H1 (cell line): ENCODE results near the gene RIN3. TPM values are rescaled to one million over a fixed set of nuclear protein-coding genes. Genes with fewer than 3 reads are reported as not detected.

ENCODE experiments used
- CTCF ChIA-PET: fragments of 300-600 bp; sonication (Branson Sonifier 250); formaldehyde crosslinking; loops from one replicate; lab custom pipeline; 2021; ENCODE audit not compliant: partially characterized antibody; lab: Charles Lee
- POLR2A ChIA-PET: fragments of 300-600 bp; sonication (Branson Sonifier 250); formaldehyde crosslinking; loops from one replicate; lab custom pipeline; 2021; ENCODE audit warnings: inconsistent platforms; ENCODE audit not compliant: partially characterized antibody; lab: Charles Lee
- DNase-seq, 2 experiments: peaks; one replicate each; pipeline versions ENCODE4 v3.0.0 to v3.0.0-alpha.2; 2010 to 2022; ENCODE audit warnings: low spot score in 2 of 2, low read depth in 1 of 2, mixed read lengths in 1 of 2
- FAIRE-seq: peaks from 2 replicates; lab custom pipeline; 2011; peaks lifted over from hg19 to GRCh38; lab: Jason Lieb, UNC
- H2AFZ ChIP-seq: 2 replicates; pipeline ENCODE4 v1.8.1; 2012; ENCODE audit warnings: low read length, inconsistent platforms
- H2AK5ac ChIP-seq: 2 replicates; pipeline ENCODE4 v1.6.1; 2013; ENCODE audit warnings: low read depth, low read length
- H2BK120ac ChIP-seq: replicated peaks from 2 replicates; pipeline ENCODE3; 2013; ENCODE audit warnings: low read depth, low read length, inconsistent platforms
- H2BK12ac ChIP-seq: 2 replicates; pipeline ENCODE4 v1.6.1; 2013; ENCODE audit warnings: low read depth, low read length
- H2BK15ac ChIP-seq: 2 replicates; pipeline ENCODE4 v1.6.1; 2013; ENCODE audit warnings: low read length
- H2BK20ac ChIP-seq: 2 replicates; pipeline ENCODE4 v1.6.1; 2013; ENCODE audit warnings: low read length
- H2BK5ac ChIP-seq: 2 replicates; pipeline ENCODE4 v1.6.1; 2013; ENCODE audit warnings: low read depth, low read length
- H3K14ac ChIP-seq: 2 replicates; pipeline ENCODE4 v1.6.1; 2013; ENCODE audit warnings: inconsistent platforms; ENCODE audit not compliant: insufficient read length
- H3K18ac ChIP-seq: 2 replicates; pipeline ENCODE4 v1.6.1; 2013; ENCODE audit warnings: low read length; ENCODE audit errors: extremely low read depth
- H3K23ac ChIP-seq: 2 replicates; pipeline ENCODE4 v1.6.1; 2013; ENCODE audit warnings: inconsistent platforms; ENCODE audit not compliant: insufficient read length
- H3K23me2 ChIP-seq: 2 replicates; pipeline ENCODE4 v1.6.1; 2013; ENCODE audit warnings: low read depth, low read length
- H3K27ac ChIP-seq: 2 replicates; pipeline ENCODE4 v1.6.1; 2011; ENCODE audit warnings: low read depth, low read length, inconsistent platforms
- H3K27me3 ChIP-seq, 4 experiments: replicated peaks in 1 of 4; 1 replicate in 1 of 4; 2 replicates in 3 of 4; pipeline versions ENCODE4 v1.6.1 to v1.8.1; 2011 to 2013; ENCODE audit warnings: low read length in 3 of 4, mild to moderate bottlenecking in 3 of 4, inconsistent platforms in 2 of 4, mixed read lengths in 2 of 4, moderate library complexity in 1 of 4; ENCODE audit not compliant: control insufficient read depth in 3 of 4, insufficient read depth in 3 of 4; ENCODE audit errors: extremely low read depth in 1 of 4
- H3K36me3 ChIP-seq, 4 experiments: 2 replicates each; pipeline versions ENCODE4 v1.6.1 to v1.8.1; 2011 to 2013; ENCODE audit warnings: mild to moderate bottlenecking in 4 of 4, low read length in 3 of 4, moderate library complexity in 2 of 4, control low read depth in 1 of 4, inconsistent platforms in 1 of 4; ENCODE audit not compliant: insufficient read depth in 4 of 4, control insufficient read depth in 2 of 4
- H3K4ac ChIP-seq: replicated peaks from 2 replicates; pipeline ENCODE3; 2013; ENCODE audit warnings: low read length, low read depth, mixed read lengths, inconsistent platforms; ENCODE audit not compliant: insufficient read length
- H3K4me1 ChIP-seq, 4 experiments: replicated peaks in 1 of 4; 1 replicate in 1 of 4; 2 replicates in 3 of 4; pipeline versions ENCODE4 v1.6.1 to v1.8.1; 2011 to 2013; ENCODE audit warnings: low read length in 3 of 4, inconsistent platforms in 2 of 4, mixed read lengths in 1 of 4; ENCODE audit not compliant: insufficient read depth in 4 of 4, control insufficient read depth in 3 of 4
- H3K4me2 ChIP-seq, 2 experiments: 2 replicates each; pipeline versions ENCODE4 v1.6.1 to v1.8.1; 2011 to 2013; ENCODE audit warnings: low read depth in 2 of 2, low read length in 2 of 2, control low read depth in 1 of 2, inconsistent platforms in 1 of 2, mild to moderate bottlenecking in 1 of 2; ENCODE audit not compliant: insufficient read depth in 1 of 2
- H3K4me3 ChIP-seq, 4 experiments: fragments of 200-600, 300-600 bp in 1 of 4; sonication (generic), shearing (Covaris generic), sonication (Bioruptor Twin) in 1 of 4; 2 replicates each; pipeline versions ENCODE4 v1.5.1 to v1.8.1; 2011 to 2016; ENCODE audit warnings: low read length in 4 of 4, low read depth in 3 of 4, control low read depth in 2 of 4, inconsistent platforms in 2 of 4, mild to moderate bottlenecking in 2 of 4, mixed read lengths in 1 of 4, moderate library complexity in 1 of 4; ENCODE audit not compliant: insufficient read depth in 2 of 4; ENCODE audit errors: extremely low read depth in 1 of 4
- H3K56ac ChIP-seq: replicated peaks from 2 replicates; pipeline ENCODE3; 2013; ENCODE audit warnings: low read depth, mild to moderate bottlenecking, mixed read lengths, low read length, inconsistent platforms; ENCODE audit not compliant: insufficient read length
- H3K79me1 ChIP-seq: 2 replicates; pipeline ENCODE4 v1.6.1; 2013; ENCODE audit warnings: low read depth, low read length, control low read depth
- H3K79me2 ChIP-seq, 2 experiments: 2 replicates each; pipeline versions ENCODE4 v1.6.1 to v1.8.1; 2012 to 2013; ENCODE audit warnings: low read length in 2 of 2, mild to moderate bottlenecking in 2 of 2, inconsistent platforms in 1 of 2; ENCODE audit not compliant: insufficient read depth in 2 of 2, control insufficient read depth in 1 of 2
- H3K9ac ChIP-seq, 4 experiments: replicated peaks in 1 of 4; 1 replicate in 1 of 4; 2 replicates in 3 of 4; pipeline versions ENCODE4 v1.6.1 to v1.8.1; 2011 to 2013; ENCODE audit warnings: low read depth in 3 of 4, low read length in 3 of 4, control low read depth in 2 of 4, mild to moderate bottlenecking in 2 of 4, moderate library complexity in 2 of 4, inconsistent platforms in 1 of 4; ENCODE audit errors: extremely low read depth in 1 of 4
- H3K9me3 ChIP-seq, 2 experiments: 2 replicates each; pipeline versions ENCODE4 v1.6.1 to v1.8.1; 2012 to 2013; ENCODE audit warnings: mild to moderate bottlenecking in 2 of 2, moderate library complexity in 2 of 2, control low read depth in 1 of 2, inconsistent platforms in 1 of 2, low read depth in 1 of 2, low read length in 1 of 2, mixed read lengths in 1 of 2; ENCODE audit not compliant: insufficient read depth in 2 of 2
- H4K20me1 ChIP-seq, 2 experiments: replicated peaks in 1 of 2; 2 replicates each; pipeline versions ENCODE3 to v1.8.1; 2011 to 2013; ENCODE audit warnings: inconsistent platforms in 2 of 2, low read length in 2 of 2, mild to moderate bottlenecking in 1 of 2; ENCODE audit not compliant: insufficient read depth in 2 of 2, control insufficient read depth in 1 of 2
- H4K5ac ChIP-seq: 2 replicates; pipeline ENCODE4 v1.6.1; 2013; ENCODE audit warnings: low read length, low read depth, mixed read lengths, inconsistent platforms; ENCODE audit not compliant: insufficient read length
- H4K8ac ChIP-seq: 2 replicates; pipeline ENCODE4 v1.8.0; 2013; ENCODE audit warnings: mild to moderate bottlenecking, moderate library complexity, low read length, inconsistent platforms; ENCODE audit not compliant: insufficient read depth; ENCODE audit errors: extremely low read depth
- H4K91ac ChIP-seq: replicated peaks from 2 replicates; pipeline ENCODE3; 2013; ENCODE audit warnings: low read length, mixed read lengths, inconsistent platforms; ENCODE audit not compliant: insufficient read length
- ASH2L ChIP-seq: fragments of 200-600, 300-600 bp; sonication (generic); IDR thresholded peaks from one replicate; pipeline ENCODE4 v1.7.1; 2017; ENCODE audit warnings: low read length
- BCL11A ChIP-seq, 2 experiments: IDR thresholded peaks; one replicate each; pipeline ENCODE4 v1.6.1; 2011; ENCODE audit warnings: low read depth in 2 of 2, low read length in 2 of 2, mild to moderate bottlenecking in 2 of 2
- KDM4A ChIP-seq: IDR thresholded peaks from one replicate; pipeline ENCODE4 v1.7.1; 2012; ENCODE audit warnings: low read depth, mild to moderate bottlenecking, moderate library complexity, low read length, inconsistent platforms; ENCODE audit not compliant: severe bottlenecking
- NANOG ChIP-seq: IDR thresholded peaks from 2 replicates; pipeline ENCODE4 v1.6.1; 2011; ENCODE audit warnings: low read length, low read depth, mild to moderate bottlenecking, inconsistent platforms; ENCODE audit not compliant: insufficient read depth, poor library complexity, severe bottlenecking
- POU5F1 ChIP-seq: IDR thresholded peaks from 2 replicates; pipeline ENCODE4 v1.6.1; 2011; ENCODE audit warnings: low read depth, mild to moderate bottlenecking, low read length, moderate library complexity
- SIN3A ChIP-seq, 2 experiments: IDR thresholded peaks in 1 of 2; conservative IDR thresholded peaks in 1 of 2; 2 replicates each; pipeline ENCODE4 v1.6.1; 2011 to 2012; ENCODE audit warnings: low read length in 2 of 2, improper control_type of control experiment in 1 of 2, low read depth in 1 of 2, mild to moderate bottlenecking in 1 of 2
- TCF12 ChIP-seq: IDR thresholded peaks from 2 replicates; pipeline ENCODE4 v1.6.1; 2011; ENCODE audit warnings: low read depth, mild to moderate bottlenecking, low read length
- USF2 ChIP-seq: IDR thresholded peaks from 2 replicates; pipeline ENCODE4 v1.6.1; 2011; ENCODE audit warnings: low read length, improper control_type of control experiment
- YY1 ChIP-seq: IDR thresholded peaks from 2 replicates; pipeline ENCODE4 v1.6.1; 2011; ENCODE audit warnings: low read depth, mild to moderate bottlenecking, low read length
- WGBS, 2 experiments: shearing (Covaris generic) in 1 of 2; methylation state at CpG; one replicate each; pipeline versions ENCODE4 v1.1.6 to v1.1.7; 2013 to 2015; ENCODE audit warnings: low lambda C conversion rate in 2 of 2, mixed read lengths in 2 of 2, inconsistent platforms in 1 of 2, low coverage in 1 of 2, missing lambda C conversion rate in 1 of 2; ENCODE audit not compliant: insufficient replicate concordance in 2 of 2, insufficient coverage in 1 of 2, insufficient read length in 1 of 2; ENCODE audit errors: extremely low coverage in 1 of 2, missing lambda C conversion rate in 1 of 2; 5-methylcytosine and 5-hydroxymethylcytosine counted together
- polyA plus RNA-seq, 7 experiments: library from polyadenylated mRNA; depleted of rRNA in 3 of 7; stranded (reverse) in 5 of 7; unstranded in 2 of 7; fragments of >200 nt in 5 of 7; fragments of 200-250 nt in 2 of 7; gene quantifications; 1 replicate in 5 of 7; 2 replicates in 1 of 7; 4 replicates in 1 of 7; pipeline versions ENCODE4 v1.2.1 to v1.2.3, GENCODE V29; 2011 to 2013; ENCODE audit warnings: missing spikeins in 2 of 7, mixed read lengths in 2 of 7
- total RNA-seq: library from RNA; stranded (reverse); fragmentation: NEBNext Ultra II Directional; extraction: Animal tissue kit (Norgen Biotek cat#: 25700); gene quantifications from 2 replicates; pipeline ENCODE4 v1.2.1, GENCODE V29; 2021

RIN3 gene
- total and polyA plus RNA-seq, 2 of the 8 experiments (the other 6 are each of a cell fraction or from before 2014, with no cell fraction given): 0.59 to 1.5 TPM

- Histone ChIP-seq H2AFZ (no peak overlapping the region), H4K8ac (no peak overlapping the region), H3K4ac (no peak overlapping the region), H3K79me2 (no peaks in the 10 kb centered on the region; a peak in 1 of 4 replicates), H3K36me3 (no peaks in the 10 kb centered on the region), H2BK5ac (no peak overlapping the region), H3K14ac (no peak overlapping the region), H3K23me2 (no peaks in the 10 kb centered on the region), H3K9me3 (no peaks in the 10 kb centered on the region), H2BK15ac (no peak overlapping the region), H3K18ac (no peak overlapping the region), H2AK5ac (no peak overlapping the region), H3K79me1 (no peaks in the 10 kb centered on the region), H3K56ac (no peak overlapping the region), H4K5ac (no peak overlapping the region), H3K4me1 (no peaks in the 10 kb centered on the region; a peak in 1 of 7 replicates), H3K9ac (no peak overlapping the region), H3K4me2 (no peak overlapping the region), H3K4me3 (no peak overlapping the region), H3K27ac (no peak overlapping the region), H3K23ac (no peak overlapping the region), H4K20me1 (peaks cover 0 to 2% of the 10 kb centered on the region in 2 experiments), H2BK120ac (no peak overlapping the region), H3K27me3 (no peaks in the 10 kb centered on the region), H2BK20ac (no peak overlapping the region), H2BK12ac (no peak overlapping the region), H4K91ac (no peak overlapping the region)
- no peak for DNase-seq
- FAIRE-seq: no peak
- ChIA-PET POLR2A (no interaction called here), CTCF (interaction anchor here (0.6 kb wide), 1 partner anchor 127 kb away, joined by 3 read pairs; no protein-coding TSS in a partner anchor)
- 87% methylated on average over 4 of the region's 4 CpGs; no CpG with 5 or more reads in 1 of the 2 experiments for WGBS, 2 experiments
- TF ChIP-seq KDM4A (no peak), BCL11A (IDR thresholded peaks at IDR 0.05; ENCODE audit: low read depth in 2 of 2, low read length in 2 of 2) (no peak), ASH2L (no peak), TCF12 (no peak), YY1 (no peak), POU5F1 (no peak), SIN3A (conservative IDR thresholded peaks at IDR 0.05 in 1 of 2, IDR thresholded peaks at IDR 0.05 in 1 of 2; ENCODE audit: low read depth in 1 of 2, low read length in 2 of 2) (no peak), NANOG (no peak), USF2 (no peak)
Observed at GRCh38 chr14:92552066-92552465, 38.5 kb downstream of the RIN3 start.
